GM23338 (cell line): ENCODE data around the gene SLK. TPM values are rescaled to one million over a fixed set of nuclear protein-coding genes. Genes with fewer than 3 reads are reported as not detected.

ENCODE experiments used
- ATAC-seq: fragments of 200-7000 bp; cut with Tn5 transposase; 3 replicates; pipeline ENCODE4 v1.9.1; 2020
- DNase-seq: peaks from one replicate; pipeline ENCODE4 v3.0.0-alpha.2; 2015; ENCODE audit warnings: low spot score
- H2AFZ ChIP-seq: fragments of 200-600 bp; sonication (generic); 2 replicates; pipeline ENCODE4 v1.8.0; 2016; ENCODE audit warnings: antibody characterized with exemption, mild to moderate bottlenecking, moderate library complexity
- H3F3A ChIP-seq: fragments of 200-600 bp; sonication (generic); replicated peaks from 2 replicates; pipeline ENCODE4 v1.8.0; 2017; ENCODE audit warnings: antibody characterized with exemption, mixed run types, low read depth
- H3K27ac ChIP-seq: fragments of 200-600 bp; sonication (generic); 2 replicates; pipeline ENCODE4 v1.6.1; 2016; ENCODE audit warnings: low read depth
- H3K27me3 ChIP-seq: fragments of 200-600 bp; sonication (generic); 2 replicates; pipeline ENCODE4 v1.8.0; 2016; ENCODE audit warnings: mild to moderate bottlenecking, mixed run types, moderate library complexity; ENCODE audit not compliant: insufficient read depth
- H3K36me3 ChIP-seq: fragments of 200-600 bp; sonication (generic); 2 replicates; pipeline ENCODE4 v1.8.0; 2016; ENCODE audit warnings: mild to moderate bottlenecking; ENCODE audit not compliant: insufficient read depth
- H3K4me1 ChIP-seq: fragments of 200-600 bp; sonication (generic); 2 replicates; pipeline ENCODE4 v1.8.0; 2016; ENCODE audit warnings: mild to moderate bottlenecking, moderate library complexity; ENCODE audit not compliant: insufficient read depth
- H3K4me2 ChIP-seq: fragments of 200-600 bp; sonication (generic); 2 replicates; pipeline ENCODE4 v1.7.1; 2017; ENCODE audit warnings: mixed run types
- H3K4me3 ChIP-seq: fragments of 200-600 bp; sonication (generic); 2 replicates; pipeline ENCODE4 v1.6.1; 2016; ENCODE audit warnings: mixed run types
- H3K79me2 ChIP-seq: fragments of 200-600 bp; sonication (generic); replicated peaks from 2 replicates; pipeline ENCODE4 v1.8.0; 2017; ENCODE audit warnings: mild to moderate bottlenecking; ENCODE audit not compliant: insufficient read depth
- H3K9me2 ChIP-seq: fragments of 200-600 bp; sonication (generic); 2 replicates; pipeline ENCODE4 v1.8.0; 2017; ENCODE audit not compliant: insufficient read depth
- H4K20me1 ChIP-seq: fragments of 200-600 bp; sonication (generic); replicated peaks from 2 replicates; pipeline ENCODE4 v1.8.0; 2017; ENCODE audit warnings: mild to moderate bottlenecking; ENCODE audit not compliant: insufficient read depth
- H3K27ac Mint-ChIP-seq: 2 replicates; pipeline ENCODE4 v1.8.0; 2020; ENCODE audit warnings: inconsistent platforms, mild to moderate bottlenecking, moderate library complexity, mixed read lengths
- H3K27me3 Mint-ChIP-seq: 3 replicates; pipeline ENCODE4 v1.8.0; 2022; ENCODE audit warnings: low read depth, mild to moderate bottlenecking, moderate library complexity, mixed read lengths, inconsistent platforms; ENCODE audit not compliant: insufficient read depth, poor library complexity
- H3K36me3 Mint-ChIP-seq: 3 replicates; pipeline ENCODE4 v1.8.0; 2021; ENCODE audit warnings: low read depth, mild to moderate bottlenecking, inconsistent platforms, moderate library complexity, mixed read lengths
- H3K4me1 Mint-ChIP-seq: 3 replicates; pipeline ENCODE4 v1.8.0; 2020; ENCODE audit warnings: mild to moderate bottlenecking, inconsistent platforms, mixed read lengths
- H3K4me3 Mint-ChIP-seq: 3 replicates; pipeline ENCODE4 v1.8.0; 2021; ENCODE audit warnings: moderate library complexity, mild to moderate bottlenecking, inconsistent platforms, mixed read lengths
- H3K9me3 Mint-ChIP-seq: 3 replicates; pipeline ENCODE4 v1.8.0; 2020; ENCODE audit warnings: moderate library complexity, mild to moderate bottlenecking, inconsistent platforms, mixed read lengths
- CREB1 ChIP-seq: fragments of 250-450 bp; sonication (Bioruptor Pico); IDR thresholded peaks from 2 replicates; pipeline ENCODE4 v1.5.0; 2020; ENCODE audit warnings: low read depth, mild to moderate bottlenecking, moderate library complexity
- EZH2 ChIP-seq: fragments of 200-600 bp; sonication (generic); IDR thresholded peaks from one replicate; pipeline ENCODE4 v1.8.0; 2017; ENCODE audit warnings: antibody characterized with exemption, mild to moderate bottlenecking, low read depth; ENCODE audit not compliant: unreplicated experiment
- EZH2phosphoT487 ChIP-seq: fragments of 200-600 bp; sonication (generic); IDR thresholded peaks from one replicate; pipeline ENCODE4 v1.8.1; 2018; ENCODE audit warnings: antibody characterized with exemption; ENCODE audit not compliant: unreplicated experiment
- JUNB ChIP-seq: IDR thresholded peaks from one replicate; pipeline ENCODE4 v1.6.1; 2016; ENCODE audit warnings: antibody characterized with exemption; ENCODE audit not compliant: unreplicated experiment
- NANOG ChIP-seq: IDR thresholded peaks from 2 replicates; pipeline ENCODE4 v1.6.1; 2016; ENCODE audit warnings: antibody characterized with exemption, borderline replicate concordance
- STAT1 ChIP-seq: IDR thresholded peaks from one replicate; pipeline ENCODE4 v1.6.1; 2016; ENCODE audit warnings: antibody characterized with exemption; ENCODE audit not compliant: unreplicated experiment
- ZNF114 ChIP-seq: fragments of 250-450 bp; sonication (Bioruptor Pico); IDR thresholded peaks from 2 replicates; pipeline ENCODE4 v1.5.0; 2020; ENCODE audit warnings: mild to moderate bottlenecking, moderate library complexity
- polyA plus RNA-seq: library from polyadenylated mRNA; unstranded; fragments of >200 nt; fragmentation: Nextera tagmentation; extraction: Ambion mirVana; gene quantifications from 2 replicates; pipeline ENCODE4 v1.2.1, GENCODE V29; 2016
- total RNA-seq: library from RNA; depleted of rRNA; stranded (reverse); fragments of >200 nt; shearing (Covaris generic); gene quantifications from 2 replicates; pipeline ENCODE4 v1.2.3, GENCODE V29; 2014
- TF ChIP-seq, protein P1 (sequence below), 2 experiments: fragments of 200-600 bp in 1 of 2; sonication (generic) in 1 of 2; conservative IDR thresholded peaks; 2 replicates each; pipeline versions ENCODE4 v1.5.1 to v1.6.1; 2016 to 2017; ENCODE audit warnings: antibody characterized with exemption in 2 of 2, low read depth in 2 of 2, mild to moderate bottlenecking in 2 of 2, moderate library complexity in 1 of 2
- TF ChIP-seq, protein P2 (sequence below): fragments of 250-450 bp; sonication (Bioruptor Pico); IDR thresholded peaks from 2 replicates; pipeline ENCODE4 v1.5.0; 2020; ENCODE audit warnings: mild to moderate bottlenecking, moderate library complexity
- TF ChIP-seq, protein P3 (sequence below): IDR thresholded peaks from 2 replicates; pipeline ENCODE4 v1.6.1; 2016; ENCODE audit warnings: antibody characterized with exemption

Gene SLK
- total and polyA plus RNA-seq, 2 experiments from 2014 or later: 8.4 to 21.5 TPM

DNA sequence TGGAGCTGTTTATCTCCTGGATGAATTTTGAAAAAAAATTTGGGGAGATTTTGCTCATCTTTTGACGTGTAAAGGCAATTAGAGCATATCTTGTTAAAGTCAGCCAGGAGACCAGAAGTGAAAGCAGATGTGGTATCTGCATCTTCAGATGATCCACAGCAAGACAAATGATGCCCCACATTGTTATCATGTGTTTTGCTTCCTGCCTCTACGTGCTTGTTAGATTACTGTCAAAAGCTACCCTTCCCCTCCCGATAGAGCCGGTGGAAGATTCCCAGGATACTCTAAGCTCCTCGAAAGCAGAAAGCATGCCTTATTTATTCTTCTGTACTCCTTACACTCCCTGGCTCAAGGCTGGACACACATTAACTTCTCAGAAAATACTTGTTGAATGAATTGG is 105.8 kb downstream of the SLK start (continued):
- TF ChIP-seq, protein P1, sequence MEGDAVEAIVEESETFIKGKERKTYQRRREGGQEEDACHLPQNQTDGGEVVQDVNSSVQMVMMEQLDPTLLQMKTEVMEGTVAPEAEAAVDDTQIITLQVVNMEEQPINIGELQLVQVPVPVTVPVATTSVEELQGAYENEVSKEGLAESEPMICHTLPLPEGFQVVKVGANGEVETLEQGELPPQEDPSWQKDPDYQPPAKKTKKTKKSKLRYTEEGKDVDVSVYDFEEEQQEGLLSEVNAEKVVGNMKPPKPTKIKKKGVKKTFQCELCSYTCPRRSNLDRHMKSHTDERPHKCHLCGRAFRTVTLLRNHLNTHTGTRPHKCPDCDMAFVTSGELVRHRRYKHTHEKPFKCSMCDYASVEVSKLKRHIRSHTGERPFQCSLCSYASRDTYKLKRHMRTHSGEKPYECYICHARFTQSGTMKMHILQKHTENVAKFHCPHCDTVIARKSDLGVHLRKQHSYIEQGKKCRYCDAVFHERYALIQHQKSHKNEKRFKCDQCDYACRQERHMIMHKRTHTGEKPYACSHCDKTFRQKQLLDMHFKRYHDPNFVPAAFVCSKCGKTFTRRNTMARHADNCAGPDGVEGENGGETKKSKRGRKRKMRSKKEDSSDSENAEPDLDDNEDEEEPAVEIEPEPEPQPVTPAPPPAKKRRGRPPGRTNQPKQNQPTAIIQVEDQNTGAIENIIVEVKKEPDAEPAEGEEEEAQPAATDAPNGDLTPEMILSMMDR (conservative IDR thresholded peaks at IDR 0.05; ENCODE audit: low read depth in 2 of 2): no peak
- TF ChIP-seq EZH2phosphoT487: no peak

DNA sequence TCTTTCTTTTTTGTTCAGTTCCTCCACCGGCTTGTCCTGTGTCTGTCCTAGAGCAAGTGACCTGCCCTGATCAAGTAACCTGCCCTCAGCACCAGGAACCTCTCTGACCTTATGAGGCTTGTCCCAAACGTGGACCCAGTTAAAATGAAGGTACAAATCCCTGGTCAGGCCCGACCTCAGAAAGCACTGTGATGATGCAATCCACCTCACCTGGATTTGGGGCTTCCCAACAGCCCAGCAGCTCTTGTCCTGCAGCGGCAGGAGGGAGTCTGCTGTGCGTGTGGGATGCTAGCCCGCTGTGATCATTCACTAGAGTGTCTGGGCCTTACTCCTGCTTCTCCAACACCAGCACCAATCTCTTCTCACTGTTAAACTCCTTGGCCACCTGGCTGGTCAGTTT is 107.6 kb downstream of the SLK start:
- Histone ChIP-seq H3K4me1 (peaks cover 11% of the 10 kb centered on the region; the same call in 1 of the 2 replicates), H3K9me2 (peaks cover 14% of the 10 kb centered on the region), H3K27ac (no peak overlapping the region), H3F3A (no peaks in the 10 kb centered on the region), H3K4me3 (no peak overlapping the region), H2AFZ (0 out of 2 replicates have a peak overlapping the region, but pooled peaks have one; percentile 23), H4K20me1 (no peaks in the 10 kb centered on the region), H3K36me3 (no peaks in the 10 kb centered on the region; the same call in 1 of the 2 replicates), H3K27me3 (no peaks in the 10 kb centered on the region), H3K4me2 (no peak overlapping the region), H3K79me2 (no peaks in the 10 kb centered on the region)
- H3K36me3 Mint-ChIP-seq: no peaks in the 10 kb centered on the region
- peaks cover 3% of the 10 kb centered on the region for H3K27me3 Mint-ChIP-seq
- H3K4me3 Mint-ChIP-seq: no peak overlapping the region
- ATAC-seq (no peak), DNase-seq (no peak)
- no peak overlapping the region for H3K27ac Mint-ChIP-seq
- no peaks in the 10 kb centered on the region for H3K4me1 Mint-ChIP-seq
- H3K9me3 Mint-ChIP-seq: no peaks in the 10 kb centered on the region
- no peak for TF ChIP-seq STAT1
- no peak for TF ChIP-seq JUNB
- TF ChIP-seq, protein P1 (conservative IDR thresholded peaks at IDR 0.05; ENCODE audit: low read depth in 2 of 2): no peak
- TF ChIP-seq, protein P2, sequence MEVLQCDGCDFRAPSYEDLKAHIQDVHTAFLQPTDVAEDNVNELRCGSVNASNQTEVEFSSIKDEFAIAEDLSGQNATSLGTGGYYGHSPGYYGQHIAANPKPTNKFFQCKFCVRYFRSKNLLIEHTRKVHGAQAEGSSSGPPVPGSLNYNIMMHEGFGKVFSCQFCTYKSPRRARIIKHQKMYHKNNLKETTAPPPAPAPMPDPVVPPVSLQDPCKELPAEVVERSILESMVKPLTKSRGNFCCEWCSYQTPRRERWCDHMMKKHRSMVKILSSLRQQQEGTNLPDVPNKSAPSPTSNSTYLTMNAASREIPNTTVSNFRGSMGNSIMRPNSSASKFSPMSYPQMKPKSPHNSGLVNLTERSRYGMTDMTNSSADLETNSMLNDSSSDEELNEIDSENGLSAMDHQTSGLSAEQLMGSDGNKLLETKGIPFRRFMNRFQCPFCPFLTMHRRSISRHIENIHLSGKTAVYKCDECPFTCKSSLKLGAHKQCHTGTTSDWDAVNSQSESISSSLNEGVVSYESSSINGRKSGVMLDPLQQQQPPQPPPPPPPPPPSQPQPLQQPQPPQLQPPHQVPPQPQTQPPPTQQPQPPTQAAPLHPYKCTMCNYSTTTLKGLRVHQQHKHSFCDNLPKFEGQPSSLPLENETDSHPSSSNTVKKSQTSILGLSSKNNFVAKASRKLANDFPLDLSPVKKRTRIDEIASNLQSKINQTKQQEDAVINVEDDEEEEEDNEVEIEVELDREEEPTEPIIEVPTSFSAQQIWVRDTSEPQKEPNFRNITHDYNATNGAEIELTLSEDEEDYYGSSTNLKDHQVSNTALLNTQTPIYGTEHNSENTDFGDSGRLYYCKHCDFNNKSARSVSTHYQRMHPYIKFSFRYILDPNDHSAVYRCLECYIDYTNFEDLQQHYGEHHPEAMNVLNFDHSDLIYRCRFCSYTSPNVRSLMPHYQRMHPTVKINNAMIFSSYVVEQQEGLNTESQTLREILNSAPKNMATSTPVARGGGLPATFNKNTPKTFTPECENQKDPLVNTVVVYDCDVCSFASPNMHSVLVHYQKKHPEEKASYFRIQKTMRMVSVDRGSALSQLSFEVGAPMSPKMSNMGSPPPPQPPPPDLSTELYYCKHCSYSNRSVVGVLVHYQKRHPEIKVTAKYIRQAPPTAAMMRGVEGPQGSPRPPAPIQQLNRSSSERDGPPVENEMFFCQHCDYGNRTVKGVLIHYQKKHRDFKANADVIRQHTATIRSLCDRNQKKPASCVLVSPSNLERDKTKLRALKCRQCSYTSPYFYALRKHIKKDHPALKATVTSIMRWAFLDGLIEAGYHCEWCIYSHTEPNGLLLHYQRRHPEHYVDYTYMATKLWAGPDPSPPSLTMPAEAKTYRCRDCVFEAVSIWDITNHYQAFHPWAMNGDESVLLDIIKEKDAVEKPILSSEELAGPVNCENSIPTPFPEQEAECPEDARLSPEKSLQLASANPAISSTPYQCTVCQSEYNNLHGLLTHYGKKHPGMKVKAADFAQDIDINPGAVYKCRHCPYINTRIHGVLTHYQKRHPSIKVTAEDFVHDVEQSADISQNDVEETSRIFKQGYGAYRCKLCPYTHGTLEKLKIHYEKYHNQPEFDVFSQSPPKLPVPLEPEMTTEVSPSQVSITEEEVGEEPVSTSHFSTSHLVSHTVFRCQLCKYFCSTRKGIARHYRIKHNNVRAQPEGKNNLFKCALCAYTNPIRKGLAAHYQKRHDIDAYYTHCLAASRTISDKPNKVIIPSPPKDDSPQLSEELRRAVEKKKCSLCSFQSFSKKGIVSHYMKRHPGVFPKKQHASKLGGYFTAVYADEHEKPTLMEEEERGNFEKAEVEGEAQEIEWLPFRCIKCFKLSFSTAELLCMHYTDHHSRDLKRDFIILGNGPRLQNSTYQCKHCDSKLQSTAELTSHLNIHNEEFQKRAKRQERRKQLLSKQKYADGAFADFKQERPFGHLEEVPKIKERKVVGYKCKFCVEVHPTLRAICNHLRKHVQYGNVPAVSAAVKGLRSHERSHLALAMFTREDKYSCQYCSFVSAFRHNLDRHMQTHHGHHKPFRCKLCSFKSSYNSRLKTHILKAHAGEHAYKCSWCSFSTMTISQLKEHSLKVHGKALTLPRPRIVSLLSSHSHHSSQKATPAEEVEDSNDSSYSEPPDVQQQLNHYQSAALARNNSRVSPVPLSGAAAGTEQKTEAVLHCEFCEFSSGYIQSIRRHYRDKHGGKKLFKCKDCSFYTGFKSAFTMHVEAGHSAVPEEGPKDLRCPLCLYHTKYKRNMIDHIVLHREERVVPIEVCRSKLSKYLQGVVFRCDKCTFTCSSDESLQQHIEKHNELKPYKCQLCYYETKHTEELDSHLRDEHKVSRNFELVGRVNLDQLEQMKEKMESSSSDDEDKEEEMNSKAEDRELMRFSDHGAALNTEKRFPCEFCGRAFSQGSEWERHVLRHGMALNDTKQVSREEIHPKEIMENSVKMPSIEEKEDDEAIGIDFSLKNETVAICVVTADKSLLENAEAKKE (CRISPR knock-in tag): no peak
- TF ChIP-seq, protein P3, sequence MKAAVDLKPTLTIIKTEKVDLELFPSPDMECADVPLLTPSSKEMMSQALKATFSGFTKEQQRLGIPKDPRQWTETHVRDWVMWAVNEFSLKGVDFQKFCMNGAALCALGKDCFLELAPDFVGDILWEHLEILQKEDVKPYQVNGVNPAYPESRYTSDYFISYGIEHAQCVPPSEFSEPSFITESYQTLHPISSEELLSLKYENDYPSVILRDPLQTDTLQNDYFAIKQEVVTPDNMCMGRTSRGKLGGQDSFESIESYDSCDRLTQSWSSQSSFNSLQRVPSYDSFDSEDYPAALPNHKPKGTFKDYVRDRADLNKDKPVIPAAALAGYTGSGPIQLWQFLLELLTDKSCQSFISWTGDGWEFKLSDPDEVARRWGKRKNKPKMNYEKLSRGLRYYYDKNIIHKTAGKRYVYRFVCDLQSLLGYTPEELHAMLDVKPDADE: no peak
- TF ChIP-seq CREB1 (CRISPR knock-in tag): no peak
- no peak for TF ChIP-seq ZNF114 (CRISPR knock-in tag)
- TF ChIP-seq NANOG: no peak
- no peak for TF ChIP-seq EZH2
